Panc1 (cell line): ENCODE measurements around the gene BCAS3. TPM values are rescaled to one million over a fixed set of nuclear protein-coding genes. Genes with fewer than 3 reads are reported as not detected.
"Not testable (repeated sequence)": the region's sequence is repeated elsewhere in the genome, so short reads cannot be mapped to it uniquely, and the experiment has no call there.

Experiments used
- ATAC-seq: fragments of 200-7000 bp; cut with Tn5 transposase; 2 replicates; pipeline ENCODE4 v1.9.1; 2020; ENCODE audit warnings: mild to moderate bottlenecking, moderate library complexity
- BruUV-seq: library from RNA; stranded (reverse); fragments of 400-500 nt; replicated peaks from 2 replicates; lab custom pipeline; 2021; lab: Mats Ljungman, UMichigan
- CTCF ChIA-PET: fragments of 300-600 bp; sonication (Branson Sonifier 250); formaldehyde crosslinking; loops from one replicate; lab custom pipeline; 2022; ENCODE audit warnings: antibody characterized with exemption; lab: Charles Lee
- POLR2A ChIA-PET: fragments of 300-600 bp; sonication (Branson Sonifier 250); formaldehyde crosslinking; loops from one replicate; lab custom pipeline; 2022; ENCODE audit warnings: antibody characterized with exemption; lab: Charles Lee
- DNase-seq: peaks from one replicate; pipeline ENCODE4 v3.0.0-alpha.2; 2010; ENCODE audit warnings: low read depth, low spot score
- H3K27ac ChIP-seq: 2 replicates; pipeline ENCODE4 v1.5.1; 2011; ENCODE audit warnings: mild to moderate bottlenecking, low read length, inconsistent platforms
- H3K27me3 ChIP-seq: fragments of 200-500 bp; sonication (Bioruptor generic); 2 replicates; pipeline ENCODE4 v1.6.0; 2014; ENCODE audit warnings: low read length, inconsistent platforms; ENCODE audit not compliant: control insufficient read depth, insufficient read depth
- H3K36me3 ChIP-seq: fragments of 200-500 bp; sonication (Bioruptor generic); 2 replicates; pipeline ENCODE4 v1.5.1; 2014; ENCODE audit warnings: inconsistent platforms, mild to moderate bottlenecking, low read length, moderate library complexity; ENCODE audit not compliant: control insufficient read depth, insufficient read depth
- H3K4me1 ChIP-seq: 2 replicates; pipeline ENCODE4 v1.5.1; 2011; ENCODE audit warnings: inconsistent platforms, mild to moderate bottlenecking, low read length, moderate library complexity; ENCODE audit not compliant: control insufficient read depth, insufficient read depth
- H3K4me3 ChIP-seq, 2 experiments: 2 replicates each; pipeline ENCODE4 v1.5.1; 2011 to 2012; ENCODE audit warnings: low read depth in 2 of 2, low read length in 2 of 2, mild to moderate bottlenecking in 2 of 2, inconsistent platforms in 1 of 2, moderate library complexity in 1 of 2
- H3K9me3 ChIP-seq: fragments of 200-500 bp; sonication (Bioruptor generic); 2 replicates; pipeline ENCODE4 v1.5.1; 2014; ENCODE audit warnings: low read depth, mild to moderate bottlenecking, inconsistent platforms, low read length, moderate library complexity; ENCODE audit not compliant: control insufficient read depth, insufficient read depth
- POLR2AphosphoS5 ChIP-seq: IDR thresholded peaks from 2 replicates; pipeline ENCODE4 v1.6.1; 2012; ENCODE audit warnings: mild to moderate bottlenecking, low read depth, low read length, moderate library complexity
- SIN3A ChIP-seq: IDR thresholded peaks from 2 replicates; pipeline ENCODE4 v1.6.1; 2012; ENCODE audit warnings: low read depth, mild to moderate bottlenecking, low read length, moderate library complexity, borderline replicate concordance; ENCODE audit not compliant: insufficient read depth
- TCF7L2 ChIP-seq: IDR thresholded peaks from 2 replicates; pipeline ENCODE4 v1.6.1; 2011; ENCODE audit warnings: mild to moderate bottlenecking, low read depth, low read length, inconsistent platforms
- in situ Hi-C: cut with HindIII; loops from 2 replicates; pipeline ENCODE4 v1.10.0; 2016; ENCODE audit warnings: low sequenced_read_pairs, low pct_unique_long_range_greater_than_20kb
- intact Hi-C: fragments of 100-400 bp; cut with micrococcal nuclease; formaldehyde crosslinking; loops from one replicate; pipeline ENCODE4 v1.10.0; 2022; ENCODE audit not compliant: unreplicated experiment
- total RNA-seq: library from RNA; stranded (reverse); gene quantifications from one replicate; pipeline ENCODE4 v1.2.1, GENCODE V29; 2021; ENCODE audit not compliant: unreplicated experiment
- TF ChIP-seq, protein P1 (sequence below): fragments of 450-650 bp; IDR thresholded peaks from 2 replicates; pipeline ENCODE4 v1.5.1; 2017; ENCODE audit warnings: mild to moderate bottlenecking
- TF ChIP-seq, protein P2 (sequence below), 2 experiments: IDR thresholded peaks; 2 replicates each; pipeline ENCODE4 v1.6.1; 2011 to 2012; ENCODE audit warnings: low read depth in 2 of 2, control low read depth in 1 of 2, low read length in 1 of 2, mild to moderate bottlenecking in 1 of 2, moderate library complexity in 1 of 2; ENCODE audit not compliant: insufficient read depth in 1 of 2

BCAS3 gene
- total RNA-seq, 1 experiment from 2014 or later, result 9.3 TPM

DNA sequence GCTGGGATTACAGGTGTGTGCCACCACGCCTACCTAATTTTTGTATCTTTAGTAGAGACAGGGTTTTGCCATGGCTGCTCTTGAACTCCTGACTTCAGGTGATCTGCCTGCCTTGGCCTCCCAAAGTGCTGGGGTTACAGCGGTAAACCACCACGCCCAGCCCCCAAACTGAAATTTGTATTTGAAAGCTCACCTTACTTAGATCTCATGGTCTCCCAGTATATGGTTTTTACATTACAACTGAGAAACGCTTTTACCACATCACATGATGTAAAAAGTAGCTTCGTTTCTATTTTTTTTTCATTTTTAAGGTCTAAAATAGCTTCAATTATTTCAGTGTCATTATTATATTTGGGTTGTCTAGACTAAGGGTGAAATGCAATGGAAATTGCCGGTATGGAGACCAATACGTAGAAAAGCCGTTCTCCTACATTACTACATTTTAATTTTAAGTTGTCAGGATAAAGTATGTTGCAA is 93.3 kb downstream of the BCAS3 start:
- Histone ChIP-seq H3K4me1 (no peaks in the 10 kb centered on the region), H3K27me3 (no peaks in the 10 kb centered on the region), H3K36me3 (no peaks in the 10 kb centered on the region), H3K4me3 (no peak overlapping the region), H3K9me3 (no peaks in the 10 kb centered on the region), H3K27ac (no peak overlapping the region)
- intact Hi-C loops, result no loop called here
- TF ChIP-seq SIN3A, result no peak
- TF ChIP-seq TCF7L2, result no peak
- TF ChIP-seq, protein P1, sequence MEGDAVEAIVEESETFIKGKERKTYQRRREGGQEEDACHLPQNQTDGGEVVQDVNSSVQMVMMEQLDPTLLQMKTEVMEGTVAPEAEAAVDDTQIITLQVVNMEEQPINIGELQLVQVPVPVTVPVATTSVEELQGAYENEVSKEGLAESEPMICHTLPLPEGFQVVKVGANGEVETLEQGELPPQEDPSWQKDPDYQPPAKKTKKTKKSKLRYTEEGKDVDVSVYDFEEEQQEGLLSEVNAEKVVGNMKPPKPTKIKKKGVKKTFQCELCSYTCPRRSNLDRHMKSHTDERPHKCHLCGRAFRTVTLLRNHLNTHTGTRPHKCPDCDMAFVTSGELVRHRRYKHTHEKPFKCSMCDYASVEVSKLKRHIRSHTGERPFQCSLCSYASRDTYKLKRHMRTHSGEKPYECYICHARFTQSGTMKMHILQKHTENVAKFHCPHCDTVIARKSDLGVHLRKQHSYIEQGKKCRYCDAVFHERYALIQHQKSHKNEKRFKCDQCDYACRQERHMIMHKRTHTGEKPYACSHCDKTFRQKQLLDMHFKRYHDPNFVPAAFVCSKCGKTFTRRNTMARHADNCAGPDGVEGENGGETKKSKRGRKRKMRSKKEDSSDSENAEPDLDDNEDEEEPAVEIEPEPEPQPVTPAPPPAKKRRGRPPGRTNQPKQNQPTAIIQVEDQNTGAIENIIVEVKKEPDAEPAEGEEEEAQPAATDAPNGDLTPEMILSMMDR, result no peak
- TF ChIP-seq, protein P2, sequence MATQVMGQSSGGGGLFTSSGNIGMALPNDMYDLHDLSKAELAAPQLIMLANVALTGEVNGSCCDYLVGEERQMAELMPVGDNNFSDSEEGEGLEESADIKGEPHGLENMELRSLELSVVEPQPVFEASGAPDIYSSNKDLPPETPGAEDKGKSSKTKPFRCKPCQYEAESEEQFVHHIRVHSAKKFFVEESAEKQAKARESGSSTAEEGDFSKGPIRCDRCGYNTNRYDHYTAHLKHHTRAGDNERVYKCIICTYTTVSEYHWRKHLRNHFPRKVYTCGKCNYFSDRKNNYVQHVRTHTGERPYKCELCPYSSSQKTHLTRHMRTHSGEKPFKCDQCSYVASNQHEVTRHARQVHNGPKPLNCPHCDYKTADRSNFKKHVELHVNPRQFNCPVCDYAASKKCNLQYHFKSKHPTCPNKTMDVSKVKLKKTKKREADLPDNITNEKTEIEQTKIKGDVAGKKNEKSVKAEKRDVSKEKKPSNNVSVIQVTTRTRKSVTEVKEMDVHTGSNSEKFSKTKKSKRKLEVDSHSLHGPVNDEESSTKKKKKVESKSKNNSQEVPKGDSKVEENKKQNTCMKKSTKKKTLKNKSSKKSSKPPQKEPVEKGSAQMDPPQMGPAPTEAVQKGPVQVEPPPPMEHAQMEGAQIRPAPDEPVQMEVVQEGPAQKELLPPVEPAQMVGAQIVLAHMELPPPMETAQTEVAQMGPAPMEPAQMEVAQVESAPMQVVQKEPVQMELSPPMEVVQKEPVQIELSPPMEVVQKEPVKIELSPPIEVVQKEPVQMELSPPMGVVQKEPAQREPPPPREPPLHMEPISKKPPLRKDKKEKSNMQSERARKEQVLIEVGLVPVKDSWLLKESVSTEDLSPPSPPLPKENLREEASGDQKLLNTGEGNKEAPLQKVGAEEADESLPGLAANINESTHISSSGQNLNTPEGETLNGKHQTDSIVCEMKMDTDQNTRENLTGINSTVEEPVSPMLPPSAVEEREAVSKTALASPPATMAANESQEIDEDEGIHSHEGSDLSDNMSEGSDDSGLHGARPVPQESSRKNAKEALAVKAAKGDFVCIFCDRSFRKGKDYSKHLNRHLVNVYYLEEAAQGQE (IDR thresholded peaks at IDR 0.05; ENCODE audit: insufficient read depth in 1 of 2, low read depth in 2 of 2, low read length in 1 of 2), result no peak
- no peak for TF ChIP-seq POLR2AphosphoS5
- POLR2A ChIA-PET, result no interaction called here
- CTCF ChIA-PET, result no interaction called here
- in situ Hi-C loops, result no loop called here
- no TSS peak for BruUV-seq
- DNase-seq, result no peak
- no peak for ATAC-seq

DNA sequence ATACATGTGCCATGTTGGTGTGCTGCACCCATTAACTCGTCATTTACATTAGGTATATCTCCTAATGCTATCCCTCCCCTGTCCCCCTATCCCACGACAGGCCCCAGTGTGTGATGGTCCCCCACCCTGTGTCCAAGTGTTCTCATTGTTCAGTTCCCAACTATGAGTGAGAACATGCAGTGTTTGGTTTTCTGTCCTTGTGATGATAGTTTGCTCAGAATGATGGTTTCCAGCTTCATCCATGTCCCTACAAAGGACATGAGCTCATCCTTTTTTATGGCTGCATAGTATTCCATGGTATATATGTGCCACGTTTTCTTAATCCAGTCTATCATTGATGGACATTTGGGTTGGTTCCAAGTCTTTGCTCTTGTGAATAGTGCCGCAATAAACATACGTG is 94.0 kb downstream of the BCAS3 start:
- in situ Hi-C loops, H3K27me3 ChIP-seq, H3K36me3 ChIP-seq, H3K4me1 ChIP-seq, intact Hi-C loops, H3K9me3 ChIP-seq, POLR2A ChIA-PET, BruUV-seq, CTCF ChIA-PET, ATAC-seq, DNase-seq, H3K4me3 ChIP-seq, H3K27ac ChIP-seq: not testable (repeated sequence)

DNA sequence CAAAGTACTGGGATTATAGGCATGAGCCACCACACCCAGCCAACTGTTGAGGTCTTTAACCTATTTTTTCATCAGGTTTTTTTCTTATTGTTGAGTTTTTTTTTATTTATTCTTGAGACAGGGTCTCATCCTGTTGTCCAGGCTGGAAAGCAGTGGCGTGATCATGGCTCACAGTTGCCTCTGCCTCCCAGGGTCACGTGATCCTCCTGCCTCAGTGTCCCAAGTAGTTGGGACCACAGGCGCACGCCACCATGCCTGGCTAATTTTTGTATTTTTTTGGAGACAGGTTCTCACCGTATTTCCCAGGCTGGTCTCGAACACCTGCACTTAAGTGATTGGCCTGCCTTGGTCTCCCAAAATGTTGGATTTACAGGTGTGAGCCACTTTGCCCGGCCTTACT is 95.9 kb downstream of the BCAS3 start:
- CTCF ChIA-PET, result no interaction called here
- POLR2A ChIA-PET, result no interaction called here
- H3K4me3 ChIP-seq, result no peak overlapping the region

More for the DNA sequence above, 95.9 kb downstream of the BCAS3 start:
- Histone ChIP-seq H3K27ac (no peak overlapping the region), H3K4me1 (no peaks in the 10 kb centered on the region), H3K27me3 (no peaks in the 10 kb centered on the region), H3K36me3 (no peaks in the 10 kb centered on the region), H3K9me3 (no peaks in the 10 kb centered on the region)
- intact Hi-C loops, result no loop called here
- ATAC-seq (no peak), DNase-seq (no peak)
- BruUV-seq, result no TSS peak
- in situ Hi-C loops, result no loop called here
- TF ChIP-seq, protein P1, result no peak
- TF ChIP-seq SIN3A, result no peak
- no peak for TF ChIP-seq TCF7L2
- no peak for TF ChIP-seq POLR2AphosphoS5
- TF ChIP-seq, protein P2 (IDR thresholded peaks at IDR 0.05; ENCODE audit: insufficient read depth in 1 of 2, low read depth in 2 of 2, low read length in 1 of 2), result no peak
